Activated CD4-positive, alpha-beta memory T cell treated with anti-CD3 and anti-CD28 coated beads, Interleukin-2, amount 10 ng/mL, durations not matched to agents 7 days and 5 days (primary cell): ENCODE results near the gene KRTAP9-1. TPM values are rescaled to one million over a fixed set of nuclear protein-coding genes. Genes with fewer than 3 reads are reported as not detected.
"Not testable (repeated sequence)": the region's sequence is repeated elsewhere in the genome, so short reads cannot be mapped to it uniquely, and the experiment has no call there.

ENCODE experiments used
- CTCF ChIA-PET: fragments of 350-600 bp; sonication (Branson Sonifier 250); formaldehyde crosslinking; loops from one replicate; lab custom pipeline; 2021; ENCODE audit warnings: antibody characterized with exemption, inconsistent platforms; lab: Charles Lee
- POLR2A ChIA-PET: fragments of 350-600 bp; sonication (Branson Sonifier 250); formaldehyde crosslinking; loops from one replicate; lab custom pipeline; 2021; ENCODE audit warnings: antibody characterized with exemption; lab: Charles Lee
- DNase-seq: peaks from one replicate; pipeline ENCODE4 v3.0.0-alpha.2; 2020
- H3K27ac Mint-ChIP-seq: one replicate; pipeline ENCODE4 v1.8.0; 2021; ENCODE audit warnings: mild to moderate bottlenecking, mixed read lengths
- H3K27me3 Mint-ChIP-seq: one replicate; pipeline ENCODE4 v1.8.0; 2021; ENCODE audit warnings: mixed read lengths
- H3K36me3 Mint-ChIP-seq: one replicate; pipeline ENCODE4 v1.8.0; 2021; ENCODE audit warnings: low read depth, mixed read lengths
- H3K4me1 Mint-ChIP-seq: one replicate; pipeline ENCODE4 v1.8.0; 2021; ENCODE audit warnings: mixed read lengths
- H3K4me3 Mint-ChIP-seq: one replicate; pipeline ENCODE4 v1.8.0; 2021; ENCODE audit warnings: mild to moderate bottlenecking, mixed read lengths
- H3K9me3 Mint-ChIP-seq: one replicate; pipeline ENCODE4 v1.8.0; 2021; ENCODE audit warnings: mixed read lengths
- total RNA-seq, 2 experiments: library from RNA; stranded (reverse); gene quantifications; one replicate each; pipeline ENCODE4 v1.2.3, GENCODE V29; 2021

The KRTAP9-1 gene
- total RNA-seq, 2 experiments from 2014 or later: not detected

DNA sequence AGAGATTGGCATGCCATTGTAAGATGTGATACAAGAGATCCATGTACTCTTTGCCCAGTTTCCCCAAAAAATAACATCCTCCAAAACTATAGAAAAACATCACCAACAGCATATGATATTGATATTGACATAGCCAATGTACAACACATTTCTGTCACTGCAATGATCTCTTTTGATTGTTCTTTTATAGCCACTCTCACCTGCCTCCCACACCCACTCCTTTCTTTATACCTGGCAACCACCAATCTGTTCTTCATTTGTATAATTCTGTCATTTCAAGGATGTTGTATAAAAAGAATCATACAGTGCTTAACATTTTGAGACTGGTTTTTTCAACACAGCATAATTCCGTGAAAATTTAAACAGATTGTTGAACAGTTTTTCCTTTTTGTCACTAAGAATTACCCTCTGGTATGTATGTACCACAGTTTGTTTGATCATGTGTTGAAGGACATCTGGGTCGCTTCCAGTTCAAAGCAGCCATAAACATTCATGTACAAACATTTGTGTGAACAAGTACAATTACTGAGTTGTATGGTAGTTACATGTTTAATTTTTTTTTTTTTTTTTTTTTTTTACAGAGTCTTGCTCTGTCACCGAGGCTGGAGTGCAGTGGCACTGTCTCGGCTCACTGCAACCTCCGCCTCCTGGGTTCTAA lies 9.9 kb downstream of the KRTAP9-1 start:
- H3K27me3 Mint-ChIP-seq: peaks cover 13% of the 10 kb centered on the region
- no peaks in the 10 kb centered on the region for H3K4me1 Mint-ChIP-seq
- no peaks in the 10 kb centered on the region for H3K9me3 Mint-ChIP-seq
- H3K36me3 Mint-ChIP-seq: no peaks in the 10 kb centered on the region
- no peak overlapping the region for H3K27ac Mint-ChIP-seq
- ChIA-PET CTCF (no interaction called here), POLR2A (no interaction called here)
- DNase-seq: no peak
- no peak overlapping the region for H3K4me3 Mint-ChIP-seq

GRCh38 chr17:41211845-41212466 lies 22.3 kb downstream of the KRTAP9-1 start:
- no peak overlapping the region for H3K4me3 Mint-ChIP-seq
- no peaks in the 10 kb centered on the region for H3K36me3 Mint-ChIP-seq
- H3K9me3 Mint-ChIP-seq: no peaks in the 10 kb centered on the region
- H3K27ac Mint-ChIP-seq: no peak overlapping the region
- ChIA-PET CTCF (no interaction called here), POLR2A (no interaction called here)
- no peaks in the 10 kb centered on the region for H3K4me1 Mint-ChIP-seq
- DNase-seq: no peak
- H3K27me3 Mint-ChIP-seq: peaks cover 27% of the 10 kb centered on the region

DNA sequence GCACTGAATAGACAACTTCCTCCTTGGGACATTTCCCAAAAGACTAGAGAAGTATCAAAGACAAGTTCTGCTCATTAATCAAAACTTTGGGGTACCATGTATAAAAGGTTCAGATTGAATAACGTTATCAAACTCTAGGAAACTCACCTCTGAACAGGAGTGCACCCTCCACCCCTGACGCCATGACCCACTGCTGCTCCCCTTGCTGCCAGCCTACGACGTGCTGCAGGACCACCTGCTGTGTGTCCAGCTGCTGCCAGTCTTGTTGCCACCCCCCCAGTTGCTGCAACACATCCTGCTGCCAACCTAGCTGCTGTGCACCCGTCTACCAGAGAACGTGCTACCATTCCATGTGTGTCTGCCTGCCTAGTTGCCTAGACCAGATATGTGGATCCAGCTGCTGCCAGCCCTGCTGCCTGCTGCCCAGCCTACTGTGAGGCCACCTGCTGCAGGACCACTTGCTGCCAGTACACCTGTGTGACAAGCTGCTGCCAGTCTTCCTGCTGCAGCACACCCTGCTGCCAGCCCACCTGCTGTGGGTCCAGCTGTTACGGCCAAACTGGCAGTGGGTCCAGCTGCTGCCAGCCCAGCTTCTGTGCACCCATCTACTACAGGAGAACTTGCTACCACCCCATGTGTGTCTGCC lies 23.0 kb downstream of the KRTAP9-1 start:
- Mint-ChIP-seq H3K9me3 (no peaks in the 10 kb centered on the region), H3K4me1 (no peaks in the 10 kb centered on the region), H3K4me3 (no peak overlapping the region), H3K36me3 (no peaks in the 10 kb centered on the region), H3K27ac (no peak overlapping the region), H3K27me3 (peaks cover 27% of the 10 kb centered on the region)
- no peak for DNase-seq
- CTCF ChIA-PET: interaction anchor here (0.6 kb wide), 1 partner anchor 1010 kb away, joined by 3 read pairs; no protein-coding TSS in a partner anchor
- POLR2A ChIA-PET: no interaction called here

DNA sequence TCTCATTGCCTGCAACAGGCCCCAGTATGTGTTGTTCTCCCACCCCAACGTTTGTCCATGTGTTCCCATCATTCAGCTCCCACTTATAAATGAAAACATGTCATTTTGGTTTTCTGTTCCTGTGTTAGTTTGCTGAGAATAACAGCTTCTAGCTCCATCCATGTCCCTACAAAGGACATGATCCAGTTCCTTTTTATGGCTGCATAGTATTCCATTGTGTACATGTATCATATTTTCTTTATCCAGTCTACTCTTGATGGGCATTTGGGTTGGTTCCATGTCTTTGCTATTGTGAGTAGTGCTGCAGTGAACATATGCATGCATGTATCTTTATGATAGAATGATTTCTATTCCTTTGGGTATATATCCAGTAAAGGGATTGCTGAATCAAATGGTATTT lies 26.0 kb downstream of the KRTAP9-1 start:
- POLR2A ChIA-PET: no interaction called here
- H3K9me3 Mint-ChIP-seq: peaks cover 2% of the 10 kb centered on the region
- no peak overlapping the region for H3K27ac Mint-ChIP-seq

DNA sequence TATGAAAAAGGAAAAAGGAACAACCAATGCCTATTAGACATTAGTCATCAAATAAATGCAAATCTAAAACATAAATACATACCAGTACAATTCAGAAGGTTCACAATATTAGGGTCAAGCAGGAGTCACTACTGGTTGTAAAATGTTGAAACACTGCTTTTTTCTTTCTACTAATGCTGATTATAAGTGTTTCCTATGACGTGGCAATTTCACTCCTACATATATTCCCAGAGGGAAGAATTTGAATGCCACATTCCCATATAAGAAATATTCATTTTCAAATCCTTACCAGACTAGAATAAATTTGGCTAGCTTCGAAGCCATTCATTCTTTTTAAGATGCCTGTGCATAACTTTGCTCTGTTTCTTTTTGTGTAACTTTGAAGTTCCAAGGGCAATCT lies 34.1 kb downstream of the KRTAP9-1 start:
- POLR2A ChIA-PET: no interaction called here
- CTCF ChIA-PET: no interaction called here
- DNase-seq: no peak
- H3K4me3 Mint-ChIP-seq: no peak overlapping the region
- H3K4me1 Mint-ChIP-seq: no peaks in the 10 kb centered on the region
- no peaks in the 10 kb centered on the region for H3K36me3 Mint-ChIP-seq
- H3K27ac Mint-ChIP-seq: no peak overlapping the region
- peaks cover 2% of the 10 kb centered on the region for H3K9me3 Mint-ChIP-seq
- H3K27me3 Mint-ChIP-seq: peaks cover 9% of the 10 kb centered on the region

More for the DNA sequence above, 26.0 kb downstream of the KRTAP9-1 start:
- CTCF ChIA-PET: interaction anchor here (0.6 kb wide), 1 partner anchor 433 kb away, joined by 3 read pairs; no protein-coding TSS in a partner anchor
- H3K27me3 Mint-ChIP-seq: peaks cover 9% of the 10 kb centered on the region
- H3K4me1 Mint-ChIP-seq: no peaks in the 10 kb centered on the region
- H3K4me3 Mint-ChIP-seq: no peak overlapping the region
- no peaks in the 10 kb centered on the region for H3K36me3 Mint-ChIP-seq
- no peak for DNase-seq

DNA sequence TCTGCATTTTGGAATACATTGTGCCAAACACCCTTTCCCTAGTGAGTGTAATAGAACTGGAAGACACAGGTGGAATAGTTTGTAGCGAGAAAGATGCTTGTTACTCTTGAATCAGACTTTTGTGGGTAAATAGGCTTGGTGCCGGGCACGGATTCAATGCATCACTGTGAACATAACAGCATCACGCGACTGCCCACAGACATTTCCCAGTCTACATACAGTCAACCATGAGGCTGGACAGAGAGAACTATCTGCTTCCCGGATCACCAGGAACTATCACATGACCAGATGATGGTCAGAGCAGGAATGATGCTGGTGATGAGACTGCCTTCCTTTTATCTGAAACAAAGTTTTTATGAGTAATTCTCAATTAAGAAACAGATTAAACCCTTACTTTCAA lies 36.4 kb downstream of the KRTAP9-1 start:
- H3K4me1 Mint-ChIP-seq: no peaks in the 10 kb centered on the region
- no peak overlapping the region for H3K4me3 Mint-ChIP-seq
- ChIA-PET POLR2A (no interaction called here), CTCF (no interaction called here)
- DNase-seq: no peak
- H3K36me3 Mint-ChIP-seq: no peaks in the 10 kb centered on the region
- H3K9me3 Mint-ChIP-seq: no peaks in the 10 kb centered on the region
- H3K27ac Mint-ChIP-seq: no peak overlapping the region
- peaks cover 10% of the 10 kb centered on the region for H3K27me3 Mint-ChIP-seq

- H3K9me3 Mint-ChIP-seq, H3K27ac Mint-ChIP-seq, H3K27me3 Mint-ChIP-seq, H3K4me3 Mint-ChIP-seq, H3K36me3 Mint-ChIP-seq, CTCF ChIA-PET, POLR2A ChIA-PET, H3K4me1 Mint-ChIP-seq, DNase-seq: not testable (repeated sequence)
Measured at GRCh38 chr17:41226598-41227095, 37.0 kb downstream of the KRTAP9-1 start, which contains the start of gene KRTAP9-2. TSS of gene KRTAP9-2 (plus strand) at chr17:41226648. CDS start at chr17:41226655, 7 bp downstream.

GRCh38 chr17:41230094-41230493 lies 40.4 kb downstream of the KRTAP9-1 start:
- POLR2A ChIA-PET: no interaction called here
- no peak for DNase-seq
- peaks cover 15% of the 10 kb centered on the region for H3K27me3 Mint-ChIP-seq
- H3K9me3 Mint-ChIP-seq: no peaks in the 10 kb centered on the region
- H3K27ac Mint-ChIP-seq: no peak overlapping the region
- H3K4me1 Mint-ChIP-seq: no peaks in the 10 kb centered on the region
- CTCF ChIA-PET: no interaction called here
- H3K4me3 Mint-ChIP-seq: no peak overlapping the region
- H3K36me3 Mint-ChIP-seq: no peaks in the 10 kb centered on the region

DNA sequence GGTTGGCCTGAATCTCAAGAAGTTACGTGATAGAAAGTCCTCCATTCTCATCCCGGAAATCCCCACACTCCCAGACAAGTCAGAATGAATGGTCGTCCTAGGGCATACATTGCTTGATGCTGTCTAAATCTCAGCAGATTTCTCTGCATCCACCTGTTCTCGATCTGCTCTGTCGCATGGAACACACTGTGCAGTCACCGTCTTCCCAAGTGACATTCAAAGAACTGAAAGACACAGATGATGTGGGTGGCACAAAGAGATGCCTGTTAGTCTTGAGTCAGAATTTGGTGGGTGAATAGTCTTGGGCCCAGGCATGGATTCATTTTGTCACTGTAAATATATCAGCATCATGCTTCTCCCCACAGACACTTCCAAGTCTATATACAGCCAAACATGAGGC lies 42.0 kb downstream of the KRTAP9-1 start:
- Mint-ChIP-seq H3K4me1 (no peaks in the 10 kb centered on the region), H3K27ac (no peak overlapping the region), H3K9me3 (no peaks in the 10 kb centered on the region), H3K36me3 (no peaks in the 10 kb centered on the region), H3K4me3 (no peak overlapping the region), H3K27me3 (peaks cover 20% of the 10 kb centered on the region)
- CTCF ChIA-PET: no interaction called here
- POLR2A ChIA-PET: no interaction called here
- no peak for DNase-seq

DNA sequence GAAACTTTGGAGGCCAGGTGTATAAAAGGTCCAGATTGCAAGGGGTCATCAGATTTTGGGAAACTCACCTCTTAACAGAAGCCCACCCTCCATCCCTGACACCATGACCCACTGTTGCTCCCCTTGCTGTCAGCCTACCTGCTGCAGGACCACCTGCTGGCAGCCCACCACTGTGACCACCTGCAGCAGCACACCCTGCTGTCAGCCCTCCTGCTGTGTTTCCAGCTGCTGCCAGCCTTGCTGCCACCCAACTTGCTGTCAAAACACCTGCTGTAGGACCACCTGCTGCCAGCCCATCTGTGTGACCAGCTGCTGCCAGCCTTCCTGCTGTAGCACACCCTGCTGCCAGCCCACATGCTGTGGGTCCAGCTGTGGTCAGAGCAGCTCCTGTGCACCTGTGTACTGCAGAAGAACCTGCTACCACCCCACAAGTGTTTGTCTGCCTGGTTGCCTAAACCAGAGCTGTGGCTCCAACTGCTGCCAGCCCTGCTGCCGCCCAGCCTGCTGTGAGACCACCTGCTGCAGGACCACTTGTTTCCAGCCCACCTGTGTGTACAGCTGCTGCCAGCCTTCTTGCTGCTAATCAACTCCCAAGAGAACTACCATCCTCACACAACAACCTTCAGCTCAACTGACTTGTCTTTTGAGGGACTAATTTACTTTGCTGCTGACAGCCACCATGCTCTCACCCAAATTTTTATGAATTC lies 42.9 kb downstream of the KRTAP9-1 start, which contains the start of gene KRTAP9-3:
KRTAP9-3 (plus strand) TSS at position 51 of the 707 bp plus-strand sequence; CDS start at position 104, 53 bp downstream.
- H3K9me3 Mint-ChIP-seq, CTCF ChIA-PET, DNase-seq, H3K36me3 Mint-ChIP-seq, POLR2A ChIA-PET, H3K4me3 Mint-ChIP-seq, H3K4me1 Mint-ChIP-seq, H3K27ac Mint-ChIP-seq: not testable (repeated sequence)
- H3K27me3 Mint-ChIP-seq: peaks cover 20% of the 10 kb centered on the region

- H3K36me3 Mint-ChIP-seq, DNase-seq, H3K27ac Mint-ChIP-seq, H3K4me1 Mint-ChIP-seq, POLR2A ChIA-PET, H3K9me3 Mint-ChIP-seq, H3K4me3 Mint-ChIP-seq, CTCF ChIA-PET: not testable (repeated sequence)
- peaks cover 17% of the 10 kb centered on the region for H3K27me3 Mint-ChIP-seq
Measured at GRCh38 chr17:41237116-41237515, 47.4 kb downstream of the KRTAP9-1 start.

DNA sequence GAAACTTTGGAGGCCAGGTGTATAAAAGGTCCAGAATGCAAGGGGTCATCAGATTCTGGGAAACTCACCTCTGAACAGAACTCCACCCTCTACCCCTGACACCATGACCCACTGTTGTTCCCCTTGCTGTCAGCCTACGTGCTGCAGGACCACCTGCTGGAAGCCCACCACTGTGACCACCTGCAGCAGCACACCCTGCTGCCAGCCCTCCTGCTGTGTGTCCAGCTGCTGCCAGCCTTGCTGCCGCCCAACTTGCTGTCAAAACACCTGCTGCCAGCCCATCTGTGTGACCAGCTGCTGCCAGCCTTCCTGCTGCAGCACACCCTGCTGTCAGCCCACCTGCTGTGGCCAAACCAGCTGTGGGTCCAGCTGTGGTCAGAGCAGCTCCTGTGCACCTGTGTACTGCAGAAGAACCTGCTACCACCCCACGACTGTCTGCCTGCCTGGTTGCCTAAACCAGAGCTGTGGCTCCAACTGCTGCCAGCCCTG lies 48.3 kb downstream of the KRTAP9-1 start, which contains the start of gene KRTAP9-8:
KRTAP9-8 (plus strand) TSS at position 51 of the 489 bp plus-strand sequence; CDS start at position 104, 53 bp downstream.
- H3K36me3 Mint-ChIP-seq, POLR2A ChIA-PET, H3K27ac Mint-ChIP-seq, CTCF ChIA-PET, H3K9me3 Mint-ChIP-seq, DNase-seq, H3K4me1 Mint-ChIP-seq, H3K4me3 Mint-ChIP-seq: not testable (repeated sequence)
- H3K27me3 Mint-ChIP-seq: peaks cover 16% of the 10 kb centered on the region
